ENCODE results near the gene TMEM190. TPM values are rescaled to one million over a fixed set of nuclear protein-coding genes. Genes with fewer than 3 reads are reported as not detected.
"Not testable (repeated sequence)": the region's sequence is repeated elsewhere in the genome, so short reads cannot be mapped to it uniquely, and the experiment has no call there.

Gene TMEM190
- total RNA-seq, 1 experiment from 2014 or later, result not detected

- intact Hi-C loops (cut with micrococcal nuclease); H3K4me3 ChIP-seq (replicated peaks in 1 of 2; ENCODE audit: low read depth in 1 of 2, low read length in 2 of 2); H3K4me2 ChIP-seq (ENCODE audit: low read length); DNase-seq (ENCODE audit: low read depth, low spot score); H2AFZ ChIP-seq (ENCODE audit: low read depth, low read length, poor library complexity, severe bottlenecking); H3K27ac ChIP-seq (ENCODE audit: low read depth, low read length); H3K27me3 ChIP-seq (ENCODE audit: insufficient read depth, low read length); H3K9me3 ChIP-seq (ENCODE audit: control insufficient read depth in 1 of 2, insufficient read depth in 1 of 2, low read depth in 1 of 2, low read length in 2 of 2); RAD21 ChIA-PET (ENCODE audit: low non-redundant PET in 1 of 2, low total read pairs in 2 of 2, uncharacterized antibody in 2 of 2, unreplicated experiment in 2 of 2); CTCF ChIA-PET; H3K9ac ChIP-seq (ENCODE audit: low read length); BruUV-seq (replicated peaks); ATAC-seq; H3K9me2 ChIP-seq (ENCODE audit: insufficient read depth): not testable (repeated sequence)
- peaks cover 43% of the 10 kb centered on the region for H3K79me2 ChIP-seq (ENCODE audit: insufficient read depth, low read length)
- H3K36me3 ChIP-seq (ENCODE audit: control insufficient read depth in 1 of 2, insufficient read depth in 2 of 2, low read length in 2 of 2), result peaks cover 41 to 49% of the 10 kb centered on the region in 2 experiments
- peaks cover 23% of the 10 kb centered on the region; the same call in 1 of the 2 replicates for H4K20me1 ChIP-seq (ENCODE audit: insufficient read depth)
- POLR2A ChIA-PET, result interaction anchor here (0.5 kb wide), 1 partner anchor 242 kb away, joined by 4 read pairs; no protein-coding TSS in a partner anchor
- H3K4me1 ChIP-seq (ENCODE audit: control insufficient read depth in 1 of 2, insufficient read depth in 2 of 2, low read length in 2 of 2), result peaks cover 6 to 11% of the 10 kb centered on the region in 2 experiments
Measured at GRCh38 chr19:55401390-55401789, 24.8 kb downstream of the TMEM190 start.

GRCh38 chr19:55402509-55402908, 25.9 kb downstream of the TMEM190 start:
- CTCF ChIA-PET, result no interaction called here
- ATAC-seq (no peak), DNase-seq (ENCODE audit: low read depth, low spot score) (no peak)
- RAD21 ChIA-PET (ENCODE audit: low non-redundant PET in 1 of 2, low total read pairs in 2 of 2, uncharacterized antibody in 2 of 2, unreplicated experiment in 2 of 2), result no interaction called here
- H4K20me1 ChIP-seq (ENCODE audit: insufficient read depth), result peaks cover 23% of the 10 kb centered on the region; the same call in 1 of the 2 replicates
- H3K79me2 ChIP-seq (ENCODE audit: insufficient read depth, low read length), result peaks cover 54% of the 10 kb centered on the region
- no peaks in the 10 kb centered on the region for H3K27me3 ChIP-seq (ENCODE audit: insufficient read depth, low read length)
- TF ChIP-seq ELF1 (IDR thresholded peaks at IDR 0.05; ENCODE audit: borderline replicate concordance, low read depth), result no peak
- no peaks in the 10 kb centered on the region for H3K9me3 ChIP-seq (ENCODE audit: control insufficient read depth in 1 of 2, insufficient read depth in 1 of 2, low read depth in 1 of 2, low read length in 2 of 2)
- BruUV-seq (replicated peaks), result no TSS peak
- POLR2A ChIA-PET, result interaction anchor here (0.8 to 1.5 kb wide), 2 partner anchors 9 to 12 kb away, joined by 3 to 5 read pairs; no protein-coding TSS in a partner anchor
- no peak overlapping the region for H3K9ac ChIP-seq (ENCODE audit: low read length)
- no peak overlapping the region for H3K4me2 ChIP-seq (ENCODE audit: low read length)
- H3K36me3 ChIP-seq (ENCODE audit: control insufficient read depth in 1 of 2, insufficient read depth in 2 of 2, low read length in 2 of 2), result peaks cover 41 to 54% of the 10 kb centered on the region in 2 experiments
- H3K4me3 ChIP-seq (replicated peaks in 1 of 2; ENCODE audit: low read depth in 1 of 2, low read length in 2 of 2), result no peak overlapping the region
- H2AFZ ChIP-seq (ENCODE audit: low read depth, low read length, poor library complexity, severe bottlenecking), result no peak overlapping the region
- peak overlapping the region; percentile 26; the same call in 1 of the 2 replicates for H3K27ac ChIP-seq (ENCODE audit: low read depth, low read length)
- peaks cover 7 to 15% of the 10 kb centered on the region in 2 experiments for H3K4me1 ChIP-seq (ENCODE audit: control insufficient read depth in 1 of 2, insufficient read depth in 2 of 2, low read length in 2 of 2)
- H3K9me2 ChIP-seq (ENCODE audit: insufficient read depth), result no peaks in the 10 kb centered on the region
- intact Hi-C loops (cut with micrococcal nuclease), result no loop called here

- POLR2A ChIA-PET, result interaction anchor here (1.1 to 1.9 kb wide), 3 partner anchors 9 to 126 kb away, joined by 3 to 6 read pairs (median 4); partner anchors contain the start of genes HSPBP1 and KMT5C
- intact Hi-C loops (cut with micrococcal nuclease), result no loop called here
Measured at GRCh38 chr19:55405638-55406037, 29.0 kb downstream of the TMEM190 start.

More at GRCh38 chr19:55405638-55406037, 29.0 kb downstream of the TMEM190 start:
- no peaks in the 10 kb centered on the region for H3K9me3 ChIP-seq (ENCODE audit: control insufficient read depth in 1 of 2, insufficient read depth in 1 of 2, low read depth in 1 of 2, low read length in 2 of 2)
- no peak overlapping the region for H2AFZ ChIP-seq (ENCODE audit: low read depth, low read length, poor library complexity, severe bottlenecking)
- no peak for ATAC-seq
- BruUV-seq (replicated peaks), result no TSS peak
- H3K9me2 ChIP-seq (ENCODE audit: insufficient read depth), result no peaks in the 10 kb centered on the region
- peak overlapping the region; percentile 95 for H3K27ac ChIP-seq (ENCODE audit: low read depth, low read length)
- peaks cover 17% of the 10 kb centered on the region; the same call in 1 of the 2 replicates for H4K20me1 ChIP-seq (ENCODE audit: insufficient read depth)
- H3K4me3 ChIP-seq (replicated peaks in 1 of 2; ENCODE audit: low read depth in 1 of 2, low read length in 2 of 2), result peak overlapping the region; percentile 81 to 93; a peak in 3 of 4 replicates
- peaks cover 54% of the 10 kb centered on the region for H3K79me2 ChIP-seq (ENCODE audit: insufficient read depth, low read length)
- DNase-seq (ENCODE audit: low read depth, low spot score), result no peak
- H3K4me1 ChIP-seq (ENCODE audit: control insufficient read depth in 1 of 2, insufficient read depth in 2 of 2, low read length in 2 of 2), result peaks cover 12 to 27% of the 10 kb centered on the region in 2 experiments
- H3K27me3 ChIP-seq (ENCODE audit: insufficient read depth, low read length), result no peaks in the 10 kb centered on the region
- CTCF ChIA-PET, result no interaction called here
- peak overlapping the region; percentile 99; the same call in 1 of the 2 replicates for H3K9ac ChIP-seq (ENCODE audit: low read length)
- RAD21 ChIA-PET (ENCODE audit: low non-redundant PET in 1 of 2, low total read pairs in 2 of 2, uncharacterized antibody in 2 of 2, unreplicated experiment in 2 of 2), result no interaction called here
- peak overlapping the region; percentile 83 for H3K4me2 ChIP-seq (ENCODE audit: low read length)
- TF ChIP-seq CBX3 (IDR thresholded peaks at IDR 0.05; ENCODE audit: low read depth) (no peak), SIN3A (IDR thresholded peaks at IDR 0.05; ENCODE audit: low read depth) (no peak), TCF7L2 (IDR thresholded peaks at IDR 0.05; ENCODE audit: borderline replicate concordance, extremely low read depth, insufficient read depth, insufficient read length) (no peak), SRF (IDR thresholded peaks at IDR 0.05; ENCODE audit: low read depth) (no peak), RAD21 (IDR thresholded peaks at IDR 0.05; ENCODE audit: low read depth) (no peak), ATF3 (IDR thresholded peaks at IDR 0.05) (no peak), EZH2phosphoT487 (IDR thresholded peaks at IDR 0.05; ENCODE audit: borderline replicate concordance) (no peak), JUND (IDR thresholded peaks at IDR 0.05) (no peak), EGR1 (IDR thresholded peaks at IDR 0.05; ENCODE audit: low read depth) (no peak), ZFX (IDR thresholded peaks at IDR 0.05) (no peak), FOSL1 (IDR thresholded peaks at IDR 0.05; ENCODE audit: low read depth) (no peak)
- H3K36me3 ChIP-seq (ENCODE audit: control insufficient read depth in 1 of 2, insufficient read depth in 2 of 2, low read length in 2 of 2), result peaks cover 41 to 52% of the 10 kb centered on the region in 2 experiments
